Measurements from ENCODE around the gene MAGI2.

DNA sequence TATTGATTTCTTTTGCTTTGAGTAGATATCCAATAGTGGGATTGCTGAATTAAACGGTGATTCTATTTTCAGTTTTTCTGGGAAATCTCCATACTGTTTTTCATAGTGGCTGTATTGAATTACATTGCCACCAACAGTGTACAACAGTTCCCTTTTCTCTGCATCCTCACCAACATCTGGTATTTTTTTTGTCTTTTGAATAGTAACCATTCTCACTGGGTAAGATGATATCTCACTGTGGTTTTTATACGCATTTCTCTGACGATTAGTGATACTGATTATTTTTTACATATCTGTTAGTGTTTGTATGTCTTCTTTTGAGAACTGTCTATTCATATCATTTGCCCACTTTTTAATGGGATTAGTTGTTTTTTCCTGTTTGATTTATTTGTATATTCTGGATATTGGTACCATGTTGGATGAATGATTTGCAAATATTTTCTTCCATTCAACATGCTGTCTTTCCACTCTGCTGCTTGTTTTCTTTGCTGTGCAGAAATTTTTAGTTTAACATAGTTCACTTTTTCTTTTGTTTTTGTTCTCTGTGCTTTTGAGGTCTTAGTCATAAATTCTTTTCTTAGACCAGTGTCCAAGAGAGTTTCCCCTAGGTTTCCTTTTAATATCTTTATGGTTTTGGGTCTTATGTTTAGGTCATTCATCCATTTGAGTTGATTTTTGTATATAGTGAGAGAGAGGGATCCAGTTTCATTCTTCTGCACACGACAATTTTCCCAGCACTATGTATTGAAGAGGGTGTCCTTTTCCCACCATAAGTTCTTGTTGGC is 1070.2 kb downstream of the MAGI2 start:
- TF ChIP-seq, protein P1, sequence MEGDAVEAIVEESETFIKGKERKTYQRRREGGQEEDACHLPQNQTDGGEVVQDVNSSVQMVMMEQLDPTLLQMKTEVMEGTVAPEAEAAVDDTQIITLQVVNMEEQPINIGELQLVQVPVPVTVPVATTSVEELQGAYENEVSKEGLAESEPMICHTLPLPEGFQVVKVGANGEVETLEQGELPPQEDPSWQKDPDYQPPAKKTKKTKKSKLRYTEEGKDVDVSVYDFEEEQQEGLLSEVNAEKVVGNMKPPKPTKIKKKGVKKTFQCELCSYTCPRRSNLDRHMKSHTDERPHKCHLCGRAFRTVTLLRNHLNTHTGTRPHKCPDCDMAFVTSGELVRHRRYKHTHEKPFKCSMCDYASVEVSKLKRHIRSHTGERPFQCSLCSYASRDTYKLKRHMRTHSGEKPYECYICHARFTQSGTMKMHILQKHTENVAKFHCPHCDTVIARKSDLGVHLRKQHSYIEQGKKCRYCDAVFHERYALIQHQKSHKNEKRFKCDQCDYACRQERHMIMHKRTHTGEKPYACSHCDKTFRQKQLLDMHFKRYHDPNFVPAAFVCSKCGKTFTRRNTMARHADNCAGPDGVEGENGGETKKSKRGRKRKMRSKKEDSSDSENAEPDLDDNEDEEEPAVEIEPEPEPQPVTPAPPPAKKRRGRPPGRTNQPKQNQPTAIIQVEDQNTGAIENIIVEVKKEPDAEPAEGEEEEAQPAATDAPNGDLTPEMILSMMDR (IDR thresholded peaks at IDR 0.05), result no peak
- no peak for TF ChIP-seq POLR2A (IDR thresholded peaks at IDR 0.05)

All from esophagus squamous epithelium (tissue), 4 donors.